ENCODE measurements around the gene NFYC.
A peak's percentile ranks its signal among the peaks of the same experiment; 100 is the strongest.
"Not testable (repeated sequence)": the region's sequence is repeated elsewhere in the genome, so short reads cannot be mapped to it uniquely, and the experiment has no call there.

The NFYC gene

DNA sequence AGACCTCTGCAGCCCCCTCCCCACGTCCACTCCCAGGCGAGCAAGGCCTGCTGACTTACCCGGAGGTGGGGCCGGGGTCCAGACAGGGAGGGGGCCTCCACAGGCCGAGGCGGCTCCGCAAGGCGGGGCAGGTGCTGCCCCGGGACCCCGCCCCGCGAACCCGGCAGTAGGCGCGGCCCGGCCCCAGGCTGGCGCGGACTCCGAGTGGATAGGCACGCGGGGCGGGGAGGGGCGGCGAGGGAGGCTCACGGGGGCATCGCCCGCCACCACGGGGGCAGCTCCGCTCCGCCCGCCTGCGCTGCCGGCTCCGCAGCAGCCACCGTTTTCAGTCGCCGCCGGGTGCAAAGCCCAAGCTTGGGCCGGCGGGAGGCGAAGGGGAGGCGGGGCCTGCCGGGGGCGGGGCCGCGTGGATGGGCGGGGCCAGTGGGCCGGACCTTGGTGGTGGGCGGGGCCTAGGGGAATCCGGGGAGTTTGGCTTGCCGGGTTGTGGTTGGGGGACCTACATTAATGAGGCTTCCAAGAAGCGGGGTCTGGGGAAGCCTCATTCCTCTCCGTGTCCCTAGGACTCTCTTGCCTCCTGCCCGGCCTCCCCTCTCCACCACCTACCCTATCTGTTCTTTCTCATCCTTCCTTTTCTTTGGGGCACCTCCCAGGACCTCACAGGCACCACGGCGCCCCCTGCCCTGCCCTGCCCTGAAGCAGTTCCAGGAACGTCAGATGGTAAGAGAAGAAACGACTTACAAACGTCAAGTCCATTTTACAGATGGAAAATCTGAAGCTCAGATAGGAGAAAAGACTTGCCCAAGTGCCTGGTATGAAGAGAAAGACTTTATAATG lies 26.0 kb upstream of the NFYC start, which contains the start of gene RIMS3:
TSS of gene RIMS3 (minus strand) at position 348 of the 837 bp plus-strand sequence. CDS start 23,757 bp downstream, outside the sequence.
- DNase-seq (ENCODE audit: low spot score) = peak; percentile 93

- DNase-seq (ENCODE audit: low spot score) = peak; percentile 86
Observed at GRCh38 chr1:40668769-40669525, 22.6 kb upstream of the NFYC start.

- no peak for DNase-seq (ENCODE audit: low spot score)
Observed at GRCh38 chr1:40673452-40673851, 18.1 kb upstream of the NFYC start.

- no peak for DNase-seq (ENCODE audit: low spot score)
Observed at GRCh38 chr1:40676501-40676900, 15.0 kb upstream of the NFYC start.

GRCh38 chr1:40679165-40679953 lies 12.1 kb upstream of the NFYC start:
- no peak for DNase-seq (ENCODE audit: low spot score)

GRCh38 chr1:40684669-40685068 lies 6.8 kb upstream of the NFYC start:
- no peak for DNase-seq (ENCODE audit: low spot score)

DNA sequence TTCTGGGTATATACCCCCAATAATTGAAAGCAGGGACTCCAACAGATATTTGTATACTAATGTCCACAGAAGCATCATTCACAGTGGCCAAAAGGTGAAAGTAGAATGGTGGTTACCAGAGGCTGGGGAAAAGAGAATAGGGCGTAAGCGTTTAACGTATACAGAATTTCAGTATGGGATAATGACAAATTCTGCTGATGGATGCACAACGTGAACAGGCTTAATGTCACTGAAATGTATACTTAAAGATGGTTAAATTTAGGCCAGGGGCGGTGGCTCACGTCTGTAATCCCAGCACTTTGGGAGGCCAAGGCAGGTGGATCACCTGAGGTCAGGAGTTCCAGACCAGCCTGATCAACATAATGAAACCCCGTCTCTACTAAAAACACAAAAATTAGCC lies 4.4 kb upstream of the NFYC start:
- no peak for DNase-seq (ENCODE audit: low spot score)

- DNase-seq (ENCODE audit: low spot score) = no peak
Observed at GRCh38 chr1:40687661-40688060, 3.8 kb upstream of the NFYC start.

DNA sequence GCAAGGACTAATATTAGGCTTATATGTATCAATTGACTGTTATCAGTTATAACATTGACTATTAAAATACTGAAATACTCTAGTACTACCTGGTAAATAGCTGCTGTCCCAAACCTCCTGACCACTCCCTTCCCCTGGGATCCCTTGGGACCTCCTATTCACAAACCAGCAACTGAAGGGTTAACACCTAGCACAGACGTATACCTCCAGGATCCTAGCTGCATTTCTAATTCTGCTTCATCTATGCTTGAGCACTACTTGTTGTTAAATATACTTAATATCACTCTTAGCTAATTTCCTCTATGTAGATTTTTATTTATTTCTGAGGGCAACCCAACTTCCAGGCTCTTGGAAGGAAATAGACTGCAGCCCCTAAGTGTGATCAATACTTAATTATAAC lies 1.8 kb upstream of the NFYC start:
- DNase-seq (ENCODE audit: low spot score) = no peak

- no peak for DNase-seq (ENCODE audit: low spot score)
Observed at GRCh38 chr1:40690771-40691537, 550 bp upstream of the NFYC start.

DNA sequence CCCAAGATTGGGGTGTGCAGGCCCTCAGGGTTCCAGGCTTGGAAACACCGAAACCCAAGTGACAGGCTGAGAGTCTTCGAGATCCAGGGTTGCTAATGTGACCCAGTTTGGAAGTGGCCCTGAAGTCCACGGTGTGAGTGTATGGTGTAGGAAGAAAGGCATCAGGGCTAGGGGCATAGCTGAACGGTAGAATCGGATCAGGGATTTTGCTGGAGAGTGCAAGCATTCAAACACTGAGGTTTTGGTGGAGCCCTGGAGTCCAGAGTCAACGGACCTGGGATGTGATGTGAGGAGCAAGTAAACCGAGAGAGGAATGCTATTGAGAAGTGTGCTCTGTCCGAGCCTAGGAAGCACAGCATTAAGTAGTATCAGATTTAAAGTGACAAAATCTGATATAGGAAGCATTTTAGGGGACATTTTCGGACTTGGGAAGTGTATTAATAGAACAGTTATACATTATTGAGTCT lies 958 bp downstream of the NFYC start:
- no peak for DNase-seq (ENCODE audit: low spot score)

GRCh38 chr1:40693425-40693824 lies 1.9 kb downstream of the NFYC start:
- DNase-seq (ENCODE audit: low spot score) = no peak

GRCh38 chr1:40694353-40694874 lies 2.9 kb downstream of the NFYC start:
- no peak for DNase-seq (ENCODE audit: low spot score)

GRCh38 chr1:40696294-40696693 lies 4.8 kb downstream of the NFYC start:
- DNase-seq (ENCODE audit: low spot score) = no peak

DNA sequence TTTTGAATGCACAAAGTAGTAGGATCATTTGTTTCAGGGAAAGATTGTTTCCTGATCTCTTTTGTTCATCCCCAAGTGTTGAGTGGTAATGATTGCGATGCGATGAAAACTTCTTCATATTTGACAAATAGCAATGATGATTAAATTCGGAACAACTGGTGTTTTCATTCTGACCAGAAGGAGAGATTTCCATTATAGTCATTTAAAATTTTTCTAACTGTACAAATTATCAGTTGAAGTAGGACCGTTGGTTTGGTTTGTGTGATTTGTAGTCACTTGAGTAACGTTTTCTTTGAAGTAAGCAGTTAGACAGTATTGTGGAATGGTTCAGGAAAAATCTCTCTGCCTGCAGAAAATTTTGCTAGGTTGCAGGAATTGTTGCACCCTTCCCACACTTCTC lies 5.9 kb downstream of the NFYC start:
- DNase-seq (ENCODE audit: low spot score) = no peak

DNA sequence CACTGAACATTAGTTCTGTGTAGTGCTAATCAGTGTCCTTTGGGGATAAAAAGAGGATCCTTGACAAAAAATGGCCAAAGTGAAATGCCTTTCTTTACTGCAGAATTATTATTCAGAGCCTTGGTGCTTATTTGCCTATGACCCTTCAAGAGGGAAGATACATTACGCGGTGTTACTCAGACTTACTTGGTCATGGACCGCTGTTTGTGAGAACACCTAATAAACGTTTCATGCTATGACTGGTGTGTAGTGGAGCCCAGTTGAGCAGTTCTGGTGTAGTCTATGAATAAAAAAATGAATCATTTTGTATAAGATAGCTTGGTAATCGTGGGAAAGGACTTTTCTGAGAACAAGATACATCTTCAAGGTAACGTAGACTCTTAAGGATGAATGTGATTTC lies 8.3 kb downstream of the NFYC start:
- DNase-seq (ENCODE audit: low spot score) = no peak

GRCh38 chr1:40701684-40702083 lies 10.2 kb downstream of the NFYC start:
- no peak for DNase-seq (ENCODE audit: low spot score)

GRCh38 chr1:40702810-40703209 lies 11.3 kb downstream of the NFYC start:
- not testable (repeated sequence) for DNase-seq (ENCODE audit: low spot score)

- no peak for DNase-seq (ENCODE audit: low spot score)
Observed at GRCh38 chr1:40703316-40703715, 11.8 kb downstream of the NFYC start.

- DNase-seq (ENCODE audit: low spot score) = no peak
Observed at GRCh38 chr1:40704817-40705733, 13.6 kb downstream of the NFYC start.

All from D341Med (cell line).